Neural progenitor cell (in vitro differentiated cells): ENCODE data around the gene SWAP70. TPM values are rescaled to one million over a fixed set of nuclear protein-coding genes. Genes with fewer than 3 reads are reported as not detected.

Experiments
- DNase-seq: peaks from one replicate; pipeline ENCODE4 v3.0.0-alpha.2; 2016; ENCODE audit warnings: low spot score
- H2AFZ ChIP-seq: fragments of 200-600 bp; sonication (generic); replicated peaks from 2 replicates; pipeline ENCODE4 v1.6.1; 2016; ENCODE audit warnings: antibody characterized with exemption
- H3F3A ChIP-seq: fragments of 200-600 bp; sonication (generic); 2 replicates; pipeline ENCODE4 v1.6.1; 2016; ENCODE audit warnings: antibody characterized with exemption, low read depth
- H3K27ac ChIP-seq: fragments of 200-600 bp; sonication (generic); 2 replicates; pipeline ENCODE4 v1.5.1; 2016; ENCODE audit warnings: mild to moderate bottlenecking
- H3K27me3 ChIP-seq: fragments of 200-600 bp; sonication (generic); 2 replicates; pipeline ENCODE4 v1.6.1; 2016; ENCODE audit warnings: mild to moderate bottlenecking, moderate library complexity
- H3K36me3 ChIP-seq: fragments of 200-600 bp; sonication (generic); 2 replicates; pipeline ENCODE4 v1.5.1; 2016
- H3K4me1 ChIP-seq: fragments of 200-600 bp; sonication (generic); 2 replicates; pipeline ENCODE4 v1.6.1; 2016; ENCODE audit warnings: mixed run types
- H3K4me2 ChIP-seq: fragments of 200-600 bp; sonication (generic); 2 replicates; pipeline ENCODE4 v1.6.1; 2016
- H3K4me3 ChIP-seq: fragments of 200-600 bp; sonication (generic); 2 replicates; pipeline ENCODE4 v1.5.1; 2016
- H3K79me2 ChIP-seq: fragments of 200-600 bp; sonication (generic); 2 replicates; pipeline ENCODE4 v1.6.1; 2016; ENCODE audit warnings: low read depth
- H3K9ac ChIP-seq: fragments of 200-600 bp; sonication (generic); 2 replicates; pipeline ENCODE4 v1.6.1; 2016
- H3K9me3 ChIP-seq: fragments of 200-600 bp; sonication (generic); 2 replicates; pipeline ENCODE4 v1.5.1; 2016; ENCODE audit warnings: low read depth
- H4K20me1 ChIP-seq: fragments of 200-600 bp; sonication (generic); 2 replicates; pipeline ENCODE4 v1.6.1; 2016; ENCODE audit warnings: low read depth
- H3K27ac Mint-ChIP-seq: 3 replicates; pipeline ENCODE4 v1.8.0; 2021; ENCODE audit warnings: mixed read lengths
- H3K27me3 Mint-ChIP-seq: 2 replicates; pipeline ENCODE4 v1.8.0; 2022; ENCODE audit warnings: low read depth, mild to moderate bottlenecking, inconsistent platforms, moderate library complexity, mixed read lengths; ENCODE audit not compliant: insufficient read depth
- H3K36me3 Mint-ChIP-seq: 3 replicates; pipeline ENCODE4 v1.8.0; 2021; ENCODE audit warnings: mixed read lengths
- H3K4me1 Mint-ChIP-seq: 3 replicates; pipeline ENCODE4 v1.8.0; 2021; ENCODE audit warnings: mixed read lengths
- H3K4me3 Mint-ChIP-seq: 3 replicates; pipeline ENCODE4 v1.8.0; 2021; ENCODE audit warnings: mild to moderate bottlenecking, moderate library complexity, mixed read lengths
- H3K9me3 Mint-ChIP-seq: 3 replicates; pipeline ENCODE4 v1.8.0; 2020; ENCODE audit warnings: mixed read lengths
- EZH2 ChIP-seq: fragments of 200-600 bp; sonication (generic); IDR thresholded peaks from 2 replicates; pipeline ENCODE4 v1.6.1; 2017; ENCODE audit warnings: antibody characterized with exemption, mild to moderate bottlenecking, moderate library complexity
- EZH2phosphoT487 ChIP-seq: fragments of 200-600 bp; sonication (generic); IDR thresholded peaks from 2 replicates; pipeline ENCODE4 v1.6.1; 2017; ENCODE audit warnings: antibody characterized with exemption
- total RNA-seq: library from RNA; depleted of rRNA; stranded (reverse); fragments of >200 nt; gene quantifications from 2 replicates; pipeline ENCODE4 v1.2.3, GENCODE V29; 2015; ENCODE audit warnings: low replicate concordance
- TF ChIP-seq, protein P1 (sequence below): fragments of 200-600 bp; sonication (generic); IDR thresholded peaks from 2 replicates; pipeline ENCODE4 v1.5.1; 2017; ENCODE audit warnings: antibody characterized with exemption, mild to moderate bottlenecking

SWAP70 gene
- total RNA-seq, 1 donor from 2014 or later, result 25.5 TPM

DNA sequence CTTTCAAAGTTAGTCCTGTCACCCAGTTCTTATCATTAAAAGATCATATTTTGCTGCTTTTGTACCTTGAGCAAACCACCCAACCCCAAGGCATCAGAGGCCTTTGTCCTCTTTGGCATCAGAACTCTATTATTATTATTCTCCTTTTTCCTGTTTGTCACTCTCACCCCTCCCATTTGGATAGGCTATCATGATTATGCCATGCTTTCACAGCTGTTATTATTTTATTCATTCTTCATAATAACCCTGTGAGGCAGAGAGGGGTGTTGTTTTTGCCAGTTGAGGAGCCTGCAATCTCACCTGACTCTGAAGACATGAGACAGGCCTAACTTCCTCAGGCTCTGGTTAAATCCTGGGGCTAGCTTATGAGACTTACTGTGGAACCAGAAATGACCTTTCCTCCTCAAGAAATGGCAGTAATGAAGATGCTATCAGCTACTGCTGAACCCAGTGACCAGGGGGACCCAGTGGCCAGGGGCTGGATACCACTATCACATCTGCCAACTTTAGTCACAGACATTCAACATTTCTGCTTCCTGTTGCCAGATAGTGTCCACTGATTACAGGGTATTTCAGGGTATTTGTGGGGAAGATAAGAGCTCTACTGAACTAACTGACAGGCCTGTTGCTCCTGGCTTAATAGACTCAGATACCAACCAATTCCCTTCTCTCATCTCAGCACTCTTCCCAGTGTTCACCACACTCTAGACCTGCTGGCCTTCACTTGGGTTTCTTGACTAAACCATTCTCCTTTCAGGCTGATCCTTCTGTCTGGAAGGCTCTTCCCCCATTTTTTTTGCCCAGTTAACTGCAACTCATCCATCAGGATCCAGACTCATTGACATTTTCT, 11.8 kb upstream of the SWAP70 start:
- no peak overlapping the region for H3K4me3 Mint-ChIP-seq
- H3K9ac ChIP-seq, result no peak overlapping the region
- no peaks in the 10 kb centered on the region for H3K4me1 ChIP-seq
- H3K36me3 ChIP-seq, result no peaks in the 10 kb centered on the region
- no peak overlapping the region for H2AFZ ChIP-seq
- no peaks in the 10 kb centered on the region for H3K27me3 ChIP-seq
- H3K9me3 ChIP-seq, result no peaks in the 10 kb centered on the region
- DNase-seq, result no peak
- no peak overlapping the region for H3K27ac Mint-ChIP-seq
- no peak overlapping the region for H3K4me2 ChIP-seq
- H3F3A ChIP-seq, result no peaks in the 10 kb centered on the region
- TF ChIP-seq, protein P1, sequence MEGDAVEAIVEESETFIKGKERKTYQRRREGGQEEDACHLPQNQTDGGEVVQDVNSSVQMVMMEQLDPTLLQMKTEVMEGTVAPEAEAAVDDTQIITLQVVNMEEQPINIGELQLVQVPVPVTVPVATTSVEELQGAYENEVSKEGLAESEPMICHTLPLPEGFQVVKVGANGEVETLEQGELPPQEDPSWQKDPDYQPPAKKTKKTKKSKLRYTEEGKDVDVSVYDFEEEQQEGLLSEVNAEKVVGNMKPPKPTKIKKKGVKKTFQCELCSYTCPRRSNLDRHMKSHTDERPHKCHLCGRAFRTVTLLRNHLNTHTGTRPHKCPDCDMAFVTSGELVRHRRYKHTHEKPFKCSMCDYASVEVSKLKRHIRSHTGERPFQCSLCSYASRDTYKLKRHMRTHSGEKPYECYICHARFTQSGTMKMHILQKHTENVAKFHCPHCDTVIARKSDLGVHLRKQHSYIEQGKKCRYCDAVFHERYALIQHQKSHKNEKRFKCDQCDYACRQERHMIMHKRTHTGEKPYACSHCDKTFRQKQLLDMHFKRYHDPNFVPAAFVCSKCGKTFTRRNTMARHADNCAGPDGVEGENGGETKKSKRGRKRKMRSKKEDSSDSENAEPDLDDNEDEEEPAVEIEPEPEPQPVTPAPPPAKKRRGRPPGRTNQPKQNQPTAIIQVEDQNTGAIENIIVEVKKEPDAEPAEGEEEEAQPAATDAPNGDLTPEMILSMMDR, result no peak
- TF ChIP-seq EZH2phosphoT487 (no peak), EZH2 (no peak)
- no peaks in the 10 kb centered on the region for H4K20me1 ChIP-seq
- H3K4me1 Mint-ChIP-seq, result no peaks in the 10 kb centered on the region
- H3K9me3 Mint-ChIP-seq, result peaks cover 14% of the 10 kb centered on the region
- H3K27ac ChIP-seq, result no peak overlapping the region
- no peaks in the 10 kb centered on the region for H3K27me3 Mint-ChIP-seq
- H3K36me3 Mint-ChIP-seq, result no peaks in the 10 kb centered on the region
- H3K79me2 ChIP-seq, result no peaks in the 10 kb centered on the region
- no peak overlapping the region for H3K4me3 ChIP-seq

- Mint-ChIP-seq H3K27me3 (no peaks in the 10 kb centered on the region), H3K27ac (no peak overlapping the region)
- no peak overlapping the region for H3K4me2 ChIP-seq
Measured at GRCh38 chr11:9653871-9654270, 10.0 kb upstream of the SWAP70 start.

GRCh38 chr11:9656864-9657263, 7.0 kb upstream of the SWAP70 start:
- H3K9me3 Mint-ChIP-seq, result peaks cover 6% of the 10 kb centered on the region
- no peak for DNase-seq
- no peaks in the 10 kb centered on the region for H3K27me3 ChIP-seq
- H3K9ac ChIP-seq, result no peak overlapping the region
- H3K27ac ChIP-seq, result no peak overlapping the region
- no peaks in the 10 kb centered on the region for H3K36me3 ChIP-seq
- H3K36me3 Mint-ChIP-seq, result no peaks in the 10 kb centered on the region
- H3K27me3 Mint-ChIP-seq, result no peaks in the 10 kb centered on the region
- H2AFZ ChIP-seq, result no peak overlapping the region
- TF ChIP-seq EZH2 (no peak), EZH2phosphoT487 (no peak)
- TF ChIP-seq, protein P1, result no peak
- no peaks in the 10 kb centered on the region for H3K4me1 ChIP-seq
- no peak overlapping the region for H3K4me2 ChIP-seq
- H3K4me3 ChIP-seq, result no peak overlapping the region
- no peak overlapping the region for H3K4me3 Mint-ChIP-seq
- no peak overlapping the region for H3K27ac Mint-ChIP-seq
- no peaks in the 10 kb centered on the region for H3K79me2 ChIP-seq
- no peaks in the 10 kb centered on the region for H3K4me1 Mint-ChIP-seq
- no peaks in the 10 kb centered on the region for H4K20me1 ChIP-seq
- no peaks in the 10 kb centered on the region for H3K9me3 ChIP-seq
- H3F3A ChIP-seq, result peaks cover under 1% of the 10 kb centered on the region

More at GRCh38 chr11:9653871-9654270, 10.0 kb upstream of the SWAP70 start:
- no peak overlapping the region for H3K4me3 ChIP-seq
- DNase-seq, result no peak
- no peaks in the 10 kb centered on the region for H3K27me3 ChIP-seq
- no peak overlapping the region for H3K27ac ChIP-seq
- H3K79me2 ChIP-seq, result no peaks in the 10 kb centered on the region
- TF ChIP-seq EZH2phosphoT487 (no peak), EZH2 (no peak)
- TF ChIP-seq, protein P1, result no peak
- H2AFZ ChIP-seq, result no peak overlapping the region
- H3K4me1 Mint-ChIP-seq, result no peaks in the 10 kb centered on the region
- H3F3A ChIP-seq, result no peaks in the 10 kb centered on the region
- no peaks in the 10 kb centered on the region for H3K4me1 ChIP-seq
- H4K20me1 ChIP-seq, result no peaks in the 10 kb centered on the region
- H3K4me3 Mint-ChIP-seq, result no peak overlapping the region
- H3K9me3 ChIP-seq, result no peaks in the 10 kb centered on the region
- peaks cover 9% of the 10 kb centered on the region for H3K9me3 Mint-ChIP-seq
- H3K9ac ChIP-seq, result no peak overlapping the region
- H3K36me3 Mint-ChIP-seq, result no peaks in the 10 kb centered on the region
- H3K36me3 ChIP-seq, result no peaks in the 10 kb centered on the region
